Heart left ventricle (tissue), 13 donors: ENCODE results near the gene RRAS.

Source experiments
- CTCF ChIP-seq, 12 donors: fragments of 200-600 bp; sonication (generic) in 4 of 12; IDR thresholded peaks; one replicate each; pipeline versions ENCODE4 v1.5.0 to v1.8.0; 2018 to 2022; ENCODE audit warnings: antibody characterized with exemption in 12 of 12, mild to moderate bottlenecking in 5 of 12
- POLR2A ChIP-seq, 2 donors: fragments of 450-650 bp; IDR thresholded peaks; one replicate each; pipeline ENCODE4 v1.6.1; 2017; ENCODE audit warnings: antibody characterized with exemption in 2 of 2, mild to moderate bottlenecking in 2 of 2, moderate library complexity in 2 of 2
- donor health status: ischemic (EF 13 %, LVEDD 7.1; RV severe dilation, severe dysfunction).
- donor health status: DM: no; HTN: yes; CAD: no.
- donor health status: DM: no; HTN: no; CAD: no.
- donor health status: ischemic (EF 25% LVEDD 6.9; RV normal size, moderate dysfunction).
- donor health status: ischemic (EF 25% LVEDD 5.7; RV mildly dilated, moderate dysfunction).
- donor health status: ischemic (EF 35%, LVEDD 5.7; RV mildly dilated, moderate dysfunction).
- donor health status: nonischemic (EF 11% LVEDD 7.7; RV severe dilation, severe dysfunction).
- donor health status: DM: yes; HTN: yes; CAD: no.
- donor health status: PGD.
- donor health status: ischemic (EF 29% LVEDD 5.4; RV normal size, mild dysfunction).
- donor health status: nonischemic (EF 23%, LVEDD 6.1; RV moderate dilation, normal function).

DNA sequence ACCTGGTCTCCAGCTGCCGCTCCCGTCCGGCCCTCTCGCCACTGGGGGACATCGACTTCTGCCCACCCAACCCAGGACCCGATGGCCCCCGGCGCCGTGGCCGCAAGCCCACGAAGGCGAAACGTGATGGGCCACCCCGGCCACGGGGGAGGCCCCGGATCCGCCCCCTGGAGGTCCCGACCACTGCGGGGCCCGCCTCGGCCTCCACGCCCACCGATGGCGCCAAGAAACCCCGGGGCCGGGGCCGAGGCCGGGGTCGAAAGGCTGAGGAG lies 42.3 kb downstream of the RRAS start:
- TF ChIP-seq POLR2A (IDR thresholded peaks at IDR 0.05) (no peak), CTCF (IDR thresholded peaks at IDR 0.05) (no peak)
